Colonic mucosa (tissue), 4 donors: ENCODE data around the gene NAGS. TPM values are rescaled to one million over a fixed set of nuclear protein-coding genes. Genes with fewer than 3 reads are reported as not detected.

ENCODE experiments used
- DNase-seq: peaks from one replicate; pipeline ENCODE4 v3.0.0-alpha.2; 2020
- H3K27ac ChIP-seq: fragments of 200-600 bp; one replicate; pipeline ENCODE4 v1.8.0; 2021
- H3K27me3 ChIP-seq: fragments of 200-600 bp; one replicate; pipeline ENCODE4 v1.8.0; 2021
- H3K36me3 ChIP-seq: fragments of 200-600 bp; one replicate; pipeline ENCODE4 v1.8.0; 2021
- H3K4me1 ChIP-seq: fragments of 200-600 bp; one replicate; pipeline ENCODE4 v1.8.0; 2021; ENCODE audit warnings: mild to moderate bottlenecking
- H3K4me3 ChIP-seq: fragments of 200-600 bp; one replicate; pipeline ENCODE4 v1.8.0; 2021
- H3K9ac ChIP-seq, 2 donors: one replicate each; pipeline ENCODE4 v1.7.0; 2013; ENCODE audit warnings: control low read depth in 2 of 2, low read depth in 2 of 2, low read length in 2 of 2
- H3K9me3 ChIP-seq: fragments of 200-600 bp; one replicate; pipeline ENCODE4 v1.8.0; 2021
- intact Hi-C: fragments of 100-400 bp; cut with DNase I; formaldehyde crosslinking; loops from one replicate; pipeline ENCODE4 v1.14.1; 2022
- total RNA-seq, 2 donors: library from RNA; stranded (reverse); fragmentation: NEBNext Ultra II Directional in 1 of 2; extraction: Animal tissue kit (Norgen Biotek cat#: 25700) in 1 of 2; gene quantifications; one replicate each; pipeline ENCODE4 v1.2.1, GENCODE V29; 2021
- TF ChIP-seq, protein P1 (sequence below): fragments of 200-600 bp; IDR thresholded peaks from one replicate; pipeline ENCODE4 v1.8.0; 2022; ENCODE audit warnings: antibody characterized with exemption, mild to moderate bottlenecking
- donor health status: healthy.
- donor health status: DM: no; HTN: no; CAD: no.
- donor health status: DM: no; HTN: no; CAD: no.

Gene NAGS
- total RNA-seq, 2 donors from 2014 or later = 5.2 to 14.0 TPM

DNA sequence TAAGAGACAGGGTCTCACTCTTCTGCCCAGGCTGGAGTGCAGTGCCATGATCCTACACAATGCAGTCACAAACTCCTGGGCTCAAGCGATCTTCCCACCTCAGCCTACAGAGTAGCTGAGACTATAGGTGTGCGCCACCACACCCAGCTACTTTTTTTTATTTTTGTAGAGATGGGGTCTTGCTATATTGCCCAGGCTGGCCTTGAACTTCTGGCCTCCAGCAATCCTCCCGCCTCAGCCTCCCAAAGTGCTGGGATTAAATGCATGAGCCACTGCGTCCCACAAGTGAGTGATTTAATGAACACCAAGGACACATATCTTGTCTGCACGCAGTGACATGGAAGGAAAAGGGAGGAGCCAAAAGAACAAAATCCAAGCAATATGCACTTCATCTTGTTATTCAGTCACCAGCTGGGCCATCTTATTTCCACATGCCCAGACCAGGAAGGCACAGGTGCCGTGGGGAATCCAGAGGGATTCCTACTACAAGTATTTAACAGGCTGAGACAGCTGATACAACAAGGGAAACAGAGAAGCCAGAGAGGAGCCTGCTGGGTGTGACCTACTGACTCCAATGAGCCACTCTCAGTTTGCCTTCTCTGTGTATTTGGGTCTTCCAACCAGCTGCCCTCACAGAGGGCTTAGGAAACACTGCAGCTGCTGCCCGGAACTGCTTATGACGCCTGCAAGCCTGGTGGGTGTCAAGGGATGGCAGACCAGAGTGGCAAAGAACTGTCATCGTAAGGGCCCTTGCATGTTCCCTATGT, 45.1 kb downstream of the NAGS start:
- no peaks in the 10 kb centered on the region for H3K36me3 ChIP-seq
- TF ChIP-seq, protein P1, sequence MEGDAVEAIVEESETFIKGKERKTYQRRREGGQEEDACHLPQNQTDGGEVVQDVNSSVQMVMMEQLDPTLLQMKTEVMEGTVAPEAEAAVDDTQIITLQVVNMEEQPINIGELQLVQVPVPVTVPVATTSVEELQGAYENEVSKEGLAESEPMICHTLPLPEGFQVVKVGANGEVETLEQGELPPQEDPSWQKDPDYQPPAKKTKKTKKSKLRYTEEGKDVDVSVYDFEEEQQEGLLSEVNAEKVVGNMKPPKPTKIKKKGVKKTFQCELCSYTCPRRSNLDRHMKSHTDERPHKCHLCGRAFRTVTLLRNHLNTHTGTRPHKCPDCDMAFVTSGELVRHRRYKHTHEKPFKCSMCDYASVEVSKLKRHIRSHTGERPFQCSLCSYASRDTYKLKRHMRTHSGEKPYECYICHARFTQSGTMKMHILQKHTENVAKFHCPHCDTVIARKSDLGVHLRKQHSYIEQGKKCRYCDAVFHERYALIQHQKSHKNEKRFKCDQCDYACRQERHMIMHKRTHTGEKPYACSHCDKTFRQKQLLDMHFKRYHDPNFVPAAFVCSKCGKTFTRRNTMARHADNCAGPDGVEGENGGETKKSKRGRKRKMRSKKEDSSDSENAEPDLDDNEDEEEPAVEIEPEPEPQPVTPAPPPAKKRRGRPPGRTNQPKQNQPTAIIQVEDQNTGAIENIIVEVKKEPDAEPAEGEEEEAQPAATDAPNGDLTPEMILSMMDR = no peak
- H3K9me3 ChIP-seq = no peaks in the 10 kb centered on the region
- intact Hi-C loops = no loop called here
- no peaks in the 10 kb centered on the region for H3K4me1 ChIP-seq
- no peak overlapping the region for H3K9ac ChIP-seq
- no peak overlapping the region for H3K27ac ChIP-seq
- DNase-seq = no peak
- no peak overlapping the region for H3K4me3 ChIP-seq
- no peaks in the 10 kb centered on the region for H3K27me3 ChIP-seq

- DNase-seq = no peak
- no peaks in the 10 kb centered on the region for H3K9me3 ChIP-seq
- TF ChIP-seq, protein P1 = no peak
- intact Hi-C loops = no loop called here
- no peaks in the 10 kb centered on the region for H3K27me3 ChIP-seq
- no peak overlapping the region for H3K9ac ChIP-seq
- no peaks in the 10 kb centered on the region for H3K4me1 ChIP-seq
- H3K36me3 ChIP-seq = no peaks in the 10 kb centered on the region
- H3K27ac ChIP-seq = no peak overlapping the region
- no peak overlapping the region for H3K4me3 ChIP-seq
Measured at GRCh38 chr17:44053125-44053872, 48.9 kb downstream of the NAGS start.

Other genes starting within 250 kb of the NAGS start
- not detected for gene SOST, start 245.8 kb upstream of the NAGS start, total RNA-seq
- 10 to 100 TPM; 43.4 to 68.7 TPM for gene DUSP3, start 225.6 kb upstream of the NAGS start, total RNA-seq
- not detected for gene CFAP97D1, start 224.2 kb upstream of the NAGS start, total RNA-seq
- 1 to 10 TPM; 1.9 to 3.1 TPM for gene MPP3, start 171.5 kb upstream of the NAGS start, total RNA-seq
- gene CD300LG, start 157.4 kb upstream of the NAGS start, total RNA-seq = under 1 TPM in 1 of 2 donors, not detected in 1; 0.32 TPM
- gene MPP2, start 97.1 kb upstream of the NAGS start, total RNA-seq = 1 to 10 TPM; 1.1 to 2.8 TPM
- under 1 TPM in 1 of 2 donors, not detected in 1; 0.49 TPM for gene PPY, start 62.1 kb upstream of the NAGS start, total RNA-seq
- 100 to 1,000 TPM in 1 of 2 donors, 10 to 100 TPM in 1; 73.8 to 258 TPM for gene PYY, start 50.7 kb upstream of the NAGS start, total RNA-seq
- gene TMEM101, start 10.3 kb downstream of the NAGS start, total RNA-seq = 10 to 100 TPM; 26.8 to 33.7 TPM
- 10 to 100 TPM; 60.9 to 74.3 TPM for gene LSM12, start 62.0 kb downstream of the NAGS start, total RNA-seq
- gene G6PC3, start 66.1 kb downstream of the NAGS start, total RNA-seq = 10 to 100 TPM; 28.3 to 44.7 TPM
- gene HDAC5, start 119.0 kb downstream of the NAGS start, total RNA-seq = 10 to 100 TPM; 19.0 to 26.6 TPM
- gene HROB, start 137.3 kb downstream of the NAGS start, total RNA-seq = 10 to 100 TPM in 1 of 2 donors, 1 to 10 TPM in 1; 2.7 to 11.5 TPM
- under 1 TPM in 1 of 2 donors, not detected in 1; 0.32 TPM for gene ASB16, start 166.1 kb downstream of the NAGS start, total RNA-seq
- gene TMUB2, start 182.3 kb downstream of the NAGS start, total RNA-seq = 10 to 100 TPM; 37.0 to 44.5 TPM
- 10 to 100 TPM; 65.9 to 77.3 TPM for gene ATXN7L3, start 195.3 kb downstream of the NAGS start, total RNA-seq
- gene UBTF, start 215.1 kb downstream of the NAGS start, total RNA-seq = 10 to 100 TPM; 44.7 to 84.1 TPM